ENCODE results near the gene DNAJB14.

GRCh38 chr4:99968330-99968729, 21.9 kb upstream of the DNAJB14 start:
- TF ChIP-seq CTCF (IDR thresholded peaks at IDR 0.05; ENCODE audit: borderline replicate concordance, extremely low read depth, low read length, poor library complexity, severe bottlenecking) (no peak), EZH2 (IDR thresholded peaks at IDR 0.05; ENCODE audit: borderline replicate concordance, low read depth, low read length, severe bottlenecking) (no peak)
